Measurements from ENCODE around the gene FALEC.

- no peak for TF ChIP-seq POLR2AphosphoS5 (IDR thresholded peaks at IDR 0.05; ENCODE audit: low read depth, low read length)
- TF ChIP-seq TAF1 (IDR thresholded peaks at IDR 0.05; ENCODE audit: borderline replicate concordance, insufficient read depth, low read length) = no peak
- no peak for TF ChIP-seq SIN3A (IDR thresholded peaks at IDR 0.05; ENCODE audit: borderline replicate concordance, insufficient read depth, low read length)
Measured at GRCh38 chr1:150575072-150575489, 59.5 kb downstream of the FALEC start.

All from PFSK-1 (cell line).